Stimulated activated memory B cell treated with anti-CD40 and anti-IgM and Interleukin-4, amounts not matched to agents 10 μg/mL and 1 μg/mL and 100 μg/mL, for 72 hours (primary cell): Measurements from ENCODE around the gene TNIK.
"Not testable (repeated sequence)": the region's sequence is repeated elsewhere in the genome, so short reads cannot be mapped to it uniquely, and the experiment has no call there.

ENCODE experiments used
- ATAC-seq: fragments of 150-1000 bp; cut with Tn5 transposase; 2 replicates; pipeline ENCODE4 v1.10.0; 2021
- H3K27ac Mint-ChIP-seq: one replicate; pipeline ENCODE4 v1.8.0; 2022; ENCODE audit warnings: mild to moderate bottlenecking, mixed read lengths
- H3K27me3 Mint-ChIP-seq: one replicate; pipeline ENCODE4 v1.8.0; 2022; ENCODE audit warnings: mixed read lengths
- H3K36me3 Mint-ChIP-seq: one replicate; pipeline ENCODE4 v1.8.0; 2022; ENCODE audit warnings: mixed read lengths
- H3K4me1 Mint-ChIP-seq: one replicate; pipeline ENCODE4 v1.8.0; 2022; ENCODE audit warnings: mixed read lengths
- H3K4me3 Mint-ChIP-seq: one replicate; pipeline ENCODE4 v1.8.0; 2022; ENCODE audit warnings: mild to moderate bottlenecking, moderate library complexity, mixed read lengths
- H3K9me3 Mint-ChIP-seq: one replicate; pipeline ENCODE4 v1.8.0; 2022; ENCODE audit warnings: mixed read lengths

TNIK gene

GRCh38 chr3:171443211-171443957 lies 16.8 kb downstream of the TNIK start:
- no peak overlapping the region for H3K4me3 Mint-ChIP-seq
- H3K27me3 Mint-ChIP-seq: no peaks in the 10 kb centered on the region
- H3K27ac Mint-ChIP-seq: no peak overlapping the region
- no peaks in the 10 kb centered on the region for H3K4me1 Mint-ChIP-seq
- no peaks in the 10 kb centered on the region for H3K36me3 Mint-ChIP-seq
- no peak for ATAC-seq
- no peaks in the 10 kb centered on the region for H3K9me3 Mint-ChIP-seq

- Mint-ChIP-seq H3K36me3 (no peaks in the 10 kb centered on the region), H3K4me3 (no peak overlapping the region), H3K4me1 (no peaks in the 10 kb centered on the region), H3K27me3 (no peaks in the 10 kb centered on the region), H3K9me3 (no peaks in the 10 kb centered on the region), H3K27ac (no peak overlapping the region)
- ATAC-seq: no peak
These were observed 18.0 kb downstream of the TNIK start for GRCh38 chr3:171442184-171442583.

- no peaks in the 10 kb centered on the region for H3K27me3 Mint-ChIP-seq
- ATAC-seq: no peak
- no peaks in the 10 kb centered on the region for H3K36me3 Mint-ChIP-seq
- H3K9me3 Mint-ChIP-seq: no peaks in the 10 kb centered on the region
- no peaks in the 10 kb centered on the region for H3K4me1 Mint-ChIP-seq
- no peak overlapping the region for H3K27ac Mint-ChIP-seq
- H3K4me3 Mint-ChIP-seq: no peak overlapping the region
These were observed 18.8 kb downstream of the TNIK start for GRCh38 chr3:171441381-171441780.

GRCh38 chr3:171439996-171440395 lies 20.2 kb downstream of the TNIK start:
- Mint-ChIP-seq H3K27ac (no peak overlapping the region), H3K27me3 (no peaks in the 10 kb centered on the region), H3K4me3 (no peak overlapping the region), H3K9me3 (no peaks in the 10 kb centered on the region), H3K4me1 (no peaks in the 10 kb centered on the region), H3K36me3 (no peaks in the 10 kb centered on the region)
- ATAC-seq: no peak

- Mint-ChIP-seq H3K9me3 (no peaks in the 10 kb centered on the region), H3K27ac (no peak overlapping the region), H3K4me1 (no peaks in the 10 kb centered on the region)
These were observed 23.0 kb downstream of the TNIK start for GRCh38 chr3:171437115-171437756.

GRCh38 chr3:171436380-171436779 lies 23.8 kb downstream of the TNIK start:
- Mint-ChIP-seq H3K9me3 (no peaks in the 10 kb centered on the region), H3K36me3 (no peaks in the 10 kb centered on the region), H3K4me1 (no peaks in the 10 kb centered on the region), H3K27ac (no peak overlapping the region), H3K4me3 (no peak overlapping the region), H3K27me3 (no peaks in the 10 kb centered on the region)
- ATAC-seq: no peak

More at GRCh38 chr3:171437115-171437756, 23.0 kb downstream of the TNIK start:
- no peak overlapping the region for H3K4me3 Mint-ChIP-seq
- no peaks in the 10 kb centered on the region for H3K36me3 Mint-ChIP-seq
- ATAC-seq: peak; percentile 34
- H3K27me3 Mint-ChIP-seq: no peaks in the 10 kb centered on the region

- Mint-ChIP-seq H3K4me3 (no peak overlapping the region), H3K36me3 (no peaks in the 10 kb centered on the region), H3K27ac (no peak overlapping the region), H3K27me3 (no peaks in the 10 kb centered on the region), H3K4me1 (no peaks in the 10 kb centered on the region), H3K9me3 (no peaks in the 10 kb centered on the region)
- ATAC-seq: no peak
These were observed 24.4 kb downstream of the TNIK start for GRCh38 chr3:171435757-171436156.

GRCh38 chr3:171435143-171435542 lies 25.1 kb downstream of the TNIK start:
- no peaks in the 10 kb centered on the region for H3K36me3 Mint-ChIP-seq
- no peak for ATAC-seq
- no peaks in the 10 kb centered on the region for H3K27me3 Mint-ChIP-seq
- no peak overlapping the region for H3K4me3 Mint-ChIP-seq
- H3K4me1 Mint-ChIP-seq: no peaks in the 10 kb centered on the region
- no peaks in the 10 kb centered on the region for H3K9me3 Mint-ChIP-seq
- H3K27ac Mint-ChIP-seq: no peak overlapping the region

- Mint-ChIP-seq H3K27me3 (no peaks in the 10 kb centered on the region), H3K4me3 (no peak overlapping the region), H3K4me1 (no peaks in the 10 kb centered on the region), H3K9me3 (no peaks in the 10 kb centered on the region), H3K27ac (no peak overlapping the region), H3K36me3 (no peaks in the 10 kb centered on the region)
- ATAC-seq: no peak
These were observed 27.7 kb downstream of the TNIK start for GRCh38 chr3:171432548-171432947.

- no peak for ATAC-seq
- H3K4me3 Mint-ChIP-seq: no peak overlapping the region
- no peaks in the 10 kb centered on the region for H3K27me3 Mint-ChIP-seq
- H3K27ac Mint-ChIP-seq: no peak overlapping the region
- H3K4me1 Mint-ChIP-seq: no peaks in the 10 kb centered on the region
- H3K9me3 Mint-ChIP-seq: no peaks in the 10 kb centered on the region
- H3K36me3 Mint-ChIP-seq: no peaks in the 10 kb centered on the region
These were observed 28.7 kb downstream of the TNIK start for GRCh38 chr3:171431550-171431949.

- ATAC-seq: no peak
- Mint-ChIP-seq H3K9me3 (no peaks in the 10 kb centered on the region), H3K27ac (no peak overlapping the region), H3K4me3 (no peak overlapping the region), H3K27me3 (no peaks in the 10 kb centered on the region), H3K36me3 (no peaks in the 10 kb centered on the region), H3K4me1 (no peaks in the 10 kb centered on the region)
These were observed 29.7 kb downstream of the TNIK start for GRCh38 chr3:171430530-171430929.

- ATAC-seq: no peak
These were observed 30.6 kb downstream of the TNIK start for GRCh38 chr3:171429635-171430034.

GRCh38 chr3:171428892-171429291 lies 31.3 kb downstream of the TNIK start:
- no peak overlapping the region for H3K4me3 Mint-ChIP-seq
- no peaks in the 10 kb centered on the region for H3K36me3 Mint-ChIP-seq
- H3K4me1 Mint-ChIP-seq: no peaks in the 10 kb centered on the region
- no peak overlapping the region for H3K27ac Mint-ChIP-seq
- no peak for ATAC-seq
- no peaks in the 10 kb centered on the region for H3K27me3 Mint-ChIP-seq
- no peaks in the 10 kb centered on the region for H3K9me3 Mint-ChIP-seq

More at GRCh38 chr3:171429635-171430034, 30.6 kb downstream of the TNIK start:
- no peaks in the 10 kb centered on the region for H3K9me3 Mint-ChIP-seq
- no peaks in the 10 kb centered on the region for H3K36me3 Mint-ChIP-seq
- no peaks in the 10 kb centered on the region for H3K27me3 Mint-ChIP-seq
- H3K4me1 Mint-ChIP-seq: no peaks in the 10 kb centered on the region
- no peak overlapping the region for H3K27ac Mint-ChIP-seq
- no peak overlapping the region for H3K4me3 Mint-ChIP-seq

- no peaks in the 10 kb centered on the region for H3K27me3 Mint-ChIP-seq
- H3K27ac Mint-ChIP-seq: no peak overlapping the region
- no peaks in the 10 kb centered on the region for H3K36me3 Mint-ChIP-seq
- H3K9me3 Mint-ChIP-seq: no peaks in the 10 kb centered on the region
- H3K4me3 Mint-ChIP-seq: no peak overlapping the region
- ATAC-seq: no peak
- H3K4me1 Mint-ChIP-seq: no peaks in the 10 kb centered on the region
These were observed 31.9 kb downstream of the TNIK start for GRCh38 chr3:171428321-171428787.

- H3K27me3 Mint-ChIP-seq: no peaks in the 10 kb centered on the region
- no peak overlapping the region for H3K4me3 Mint-ChIP-seq
- H3K36me3 Mint-ChIP-seq: no peaks in the 10 kb centered on the region
- no peak for ATAC-seq
- no peaks in the 10 kb centered on the region for H3K9me3 Mint-ChIP-seq
- no peaks in the 10 kb centered on the region for H3K4me1 Mint-ChIP-seq
- no peak overlapping the region for H3K27ac Mint-ChIP-seq
These were observed 32.4 kb downstream of the TNIK start for GRCh38 chr3:171427771-171428320.

GRCh38 chr3:171424063-171424462 lies 36.1 kb downstream of the TNIK start:
- not testable (repeated sequence) for H3K27ac Mint-ChIP-seq, H3K9me3 Mint-ChIP-seq, ATAC-seq

More at GRCh38 chr3:171424063-171424462, 36.1 kb downstream of the TNIK start:
- not testable (repeated sequence) for H3K4me3 Mint-ChIP-seq, H3K4me1 Mint-ChIP-seq, H3K36me3 Mint-ChIP-seq, H3K27me3 Mint-ChIP-seq
